Sciatic nerve (tissue), 2 donors: ENCODE results near the gene LCP2. TPM values are rescaled to one million over a fixed set of nuclear protein-coding genes. Genes with fewer than 3 reads are reported as not detected.
A peak's percentile ranks its signal among the peaks of the same experiment; 100 is the strongest.

ENCODE experiments used
- ATAC-seq: fragments of 200-7000 bp; cut with Tn5 transposase; one replicate; pipeline ENCODE4 v1.9.1; 2020; ENCODE audit warnings: mild to moderate bottlenecking, moderate library complexity
- DNase-seq: peaks from one replicate; pipeline ENCODE4 v3.0.0-alpha.2; 2020; ENCODE audit warnings: low spot score
- intact Hi-C: fragments of 100-400 bp; cut with DNase I; formaldehyde crosslinking; loops from one replicate; pipeline ENCODE4 v1.14.2; 2022
- total RNA-seq: library from RNA; stranded (reverse); fragmentation: NEBNext Ultra II Directional; extraction: Animal tissue kit (Norgen Biotek cat#: 25700); gene quantifications from one replicate; pipeline ENCODE4 v1.2.1, GENCODE V29; 2021
- donor health status: DM: no; HTN: no; CAD: no.
- donor health status: DM: no; HTN: no; CAD: no.

The LCP2 gene
- total RNA-seq, 1 donor from 2014 or later, result 45.2 TPM

GRCh38 chr5:170301981-170302652 is 4.5 kb upstream of the LCP2 start:
- DNase-seq (no peak), ATAC-seq (no peak)
- intact Hi-C loops, result no loop called here

- ATAC-seq (no peak), DNase-seq (no peak)
- intact Hi-C loops, result no loop called here
Measured at GRCh38 chr5:170301149-170301548, 3.6 kb upstream of the LCP2 start.

GRCh38 chr5:170300361-170301013 is 2.9 kb upstream of the LCP2 start:
- no peak for DNase-seq
- intact Hi-C loops, result no loop called here

GRCh38 chr5:170296935-170297588 is 515 bp downstream of the LCP2 start:
- DNase-seq (no peak), ATAC-seq (peak; percentile 50)
- intact Hi-C loops, result no loop called here

More at GRCh38 chr5:170300361-170301013, 2.9 kb upstream of the LCP2 start:
- ATAC-seq, result no peak

GRCh38 chr5:170296036-170296934 is 1.3 kb downstream of the LCP2 start:
- DNase-seq, result no peak
- intact Hi-C loops, result no loop called here

GRCh38 chr5:170294556-170294955 is 3.0 kb downstream of the LCP2 start:
- intact Hi-C loops, result no loop called here
- DNase-seq (no peak), ATAC-seq (no peak)

More at GRCh38 chr5:170296036-170296934, 1.3 kb downstream of the LCP2 start:
- ATAC-seq, result no peak

GRCh38 chr5:170294057-170294456 is 3.5 kb downstream of the LCP2 start:
- intact Hi-C loops, result no loop called here
- ATAC-seq (no peak), DNase-seq (no peak)

- intact Hi-C loops, result no loop called here
- ATAC-seq (peak; percentile 64), DNase-seq (no peak)
Measured at GRCh38 chr5:170293273-170293672, 4.3 kb downstream of the LCP2 start.

GRCh38 chr5:170292179-170293104 is 5.1 kb downstream of the LCP2 start:
- DNase-seq (no peak), ATAC-seq (no peak)
- intact Hi-C loops, result no loop called here

GRCh38 chr5:170290498-170290897 is 7.1 kb downstream of the LCP2 start:
- DNase-seq (no peak), ATAC-seq (no peak)
- intact Hi-C loops, result no loop called here

GRCh38 chr5:170289764-170290163 is 7.8 kb downstream of the LCP2 start:
- intact Hi-C loops, result no loop called here
- no peak for DNase-seq
- ATAC-seq, result peak; percentile 33

- ATAC-seq, result no peak
- intact Hi-C loops, result no loop called here
- no peak for DNase-seq
Measured at GRCh38 chr5:170289121-170289520, 8.5 kb downstream of the LCP2 start.

- ATAC-seq (no peak), DNase-seq (no peak)
- intact Hi-C loops, result no loop called here
Measured at GRCh38 chr5:170288551-170288950, 9.0 kb downstream of the LCP2 start.

- ATAC-seq (no peak), DNase-seq (no peak)
- intact Hi-C loops, result no loop called here
Measured at GRCh38 chr5:170288151-170288550, 9.4 kb downstream of the LCP2 start.

- ATAC-seq, result peak; percentile 90
- intact Hi-C loops, result no loop called here
- no peak for DNase-seq
Measured at GRCh38 chr5:170287532-170287931, 10.0 kb downstream of the LCP2 start.

GRCh38 chr5:170286386-170286925 is 11.1 kb downstream of the LCP2 start:
- DNase-seq (no peak), ATAC-seq (no peak)
- intact Hi-C loops, result no loop called here

- intact Hi-C loops, result no loop called here
- ATAC-seq (no peak), DNase-seq (no peak)
Measured at GRCh38 chr5:170285181-170285580, 12.4 kb downstream of the LCP2 start.

- DNase-seq (no peak), ATAC-seq (no peak)
- intact Hi-C loops, result no loop called here
Measured at GRCh38 chr5:170284231-170284630, 13.3 kb downstream of the LCP2 start.
